OCI-LY3 (cell line): ENCODE measurements around the gene CRTC3.

ENCODE experiments used
- H2AFZ ChIP-seq: fragments of 200-600, 300-600 bp; shearing (Covaris generic); 2 replicates; pipeline ENCODE4 v1.6.0; 2014; ENCODE audit warnings: antibody characterized with exemption, low read depth, low read length
- H3K27ac ChIP-seq: fragments of 200-600, 300-600 bp; sonication (generic); 2 replicates; pipeline ENCODE4 v1.5.1; 2014; ENCODE audit warnings: mild to moderate bottlenecking, low read length, moderate library complexity, mixed read lengths
- H3K27me3 ChIP-seq: fragments of 200-600, 300-600 bp; sonication (generic); 2 replicates; pipeline ENCODE4 v1.6.1; 2014; ENCODE audit warnings: low read depth, low read length, mixed read lengths
- H3K36me3 ChIP-seq: fragments of 200-600, 300-600 bp; sonication (generic); replicated peaks from 2 replicates; pipeline ENCODE3; 2014; ENCODE audit warnings: low read depth, low read length, mixed read lengths
- H3K4me1 ChIP-seq: fragments of 300-600, 200-600 bp; sonication (generic); 2 replicates; pipeline ENCODE4 v1.6.1; 2014; ENCODE audit warnings: low read length, mixed read lengths
- H3K4me2 ChIP-seq: fragments of 200-600, 300-600 bp; sonication (generic); 2 replicates; pipeline ENCODE4 v1.6.1; 2014; ENCODE audit warnings: low read length, mixed read lengths
- H3K4me3 ChIP-seq: fragments of 300-600, 200-600 bp; sonication (generic); 2 replicates; pipeline ENCODE4 v1.5.1; 2014; ENCODE audit warnings: antibody characterized with exemption, mild to moderate bottlenecking, low read length, moderate library complexity
- H3K79me2 ChIP-seq: fragments of 300-600, 200-600 bp; shearing (Covaris generic); 2 replicates; pipeline ENCODE4 v1.6.1; 2014; ENCODE audit warnings: mild to moderate bottlenecking, low read length, mixed read lengths
- H3K9ac ChIP-seq: fragments of 300-600, 200-600 bp; shearing (Covaris generic); 2 replicates; pipeline ENCODE4 v1.6.0; 2014; ENCODE audit warnings: mild to moderate bottlenecking, low read length, moderate library complexity
- H3K9me3 ChIP-seq: fragments of 200-600, 300-600 bp; shearing (Covaris generic); 2 replicates; pipeline ENCODE4 v1.6.1; 2014; ENCODE audit warnings: low read length, mixed read lengths; ENCODE audit not compliant: insufficient read depth
- H4K20me1 ChIP-seq: fragments of 200-600, 300-600 bp; sonication (generic); 2 replicates; pipeline ENCODE4 v1.6.1; 2016; ENCODE audit warnings: low read length, mixed read lengths; ENCODE audit not compliant: insufficient read depth
- CTCF ChIP-seq: fragments of 200-600, 300-600 bp; sonication (generic); IDR thresholded peaks from 2 replicates; pipeline ENCODE4 v1.5.1; 2014; ENCODE audit warnings: antibody characterized with exemption, low read length, low read depth
- EZH2phosphoT487 ChIP-seq: fragments of 200-600 bp; shearing (Covaris generic); IDR thresholded peaks from 2 replicates; pipeline ENCODE4 v1.6.1; 2018; ENCODE audit warnings: antibody characterized with exemption, mixed run types, low read depth

CRTC3 gene

GRCh38 chr15:90557186-90558084 lies 27.7 kb downstream of the CRTC3 start:
- H3K4me3 ChIP-seq: no peak overlapping the region
- peaks cover 22% of the 10 kb centered on the region for H3K4me1 ChIP-seq
- no peak overlapping the region for H3K9ac ChIP-seq
- no peak overlapping the region for H3K27ac ChIP-seq
- H3K4me2 ChIP-seq: no peak overlapping the region
- H3K9me3 ChIP-seq: no peaks in the 10 kb centered on the region
- no peak overlapping the region for H2AFZ ChIP-seq
- no peak for TF ChIP-seq CTCF
- no peak for TF ChIP-seq EZH2phosphoT487
- H3K79me2 ChIP-seq: no peaks in the 10 kb centered on the region
- peaks cover 14% of the 10 kb centered on the region for H4K20me1 ChIP-seq
- no peaks in the 10 kb centered on the region for H3K27me3 ChIP-seq
- no peaks in the 10 kb centered on the region for H3K36me3 ChIP-seq

DNA sequence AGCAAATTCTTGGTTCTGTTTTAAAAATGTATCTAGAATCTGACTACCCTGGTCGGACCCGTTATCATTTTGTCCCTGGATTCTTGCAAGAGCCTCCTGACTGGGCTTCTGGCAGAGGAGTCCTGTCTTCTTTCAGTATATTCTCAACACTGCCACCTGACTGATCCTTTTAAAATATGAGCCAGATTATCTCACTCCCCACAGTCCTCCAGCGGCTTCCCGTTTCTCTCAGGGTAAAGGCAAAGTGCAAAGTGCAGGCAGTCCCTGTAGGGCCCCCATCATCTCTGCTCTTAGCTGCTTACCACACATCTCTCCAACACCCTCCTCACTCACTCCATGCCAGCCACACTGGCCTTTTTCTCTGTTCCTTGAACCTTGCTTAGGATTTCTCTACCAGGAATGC lies 28.4 kb downstream of the CRTC3 start:
- Histone ChIP-seq H3K79me2 (no peaks in the 10 kb centered on the region), H3K27me3 (no peaks in the 10 kb centered on the region), H3K4me3 (no peak overlapping the region), H3K27ac (no peak overlapping the region), H3K36me3 (no peaks in the 10 kb centered on the region), H3K9me3 (no peaks in the 10 kb centered on the region), H3K4me2 (no peak overlapping the region), H3K9ac (no peak overlapping the region), H2AFZ (no peak overlapping the region), H3K4me1 (peaks cover 22% of the 10 kb centered on the region), H4K20me1 (peaks cover 14% of the 10 kb centered on the region)
- no peak for TF ChIP-seq EZH2phosphoT487
- no peak for TF ChIP-seq CTCF

GRCh38 chr15:90559119-90559518 lies 29.4 kb downstream of the CRTC3 start:
- Histone ChIP-seq H2AFZ (no peak overlapping the region), H3K9ac (no peak overlapping the region), H3K4me2 (no peak overlapping the region), H3K4me1 (peaks cover 24% of the 10 kb centered on the region), H3K27ac (no peak overlapping the region), H4K20me1 (peaks cover 10% of the 10 kb centered on the region), H3K4me3 (no peak overlapping the region), H3K79me2 (no peaks in the 10 kb centered on the region), H3K27me3 (no peaks in the 10 kb centered on the region), H3K9me3 (no peaks in the 10 kb centered on the region), H3K36me3 (no peaks in the 10 kb centered on the region)
- no peak for TF ChIP-seq CTCF
- TF ChIP-seq EZH2phosphoT487: no peak

DNA sequence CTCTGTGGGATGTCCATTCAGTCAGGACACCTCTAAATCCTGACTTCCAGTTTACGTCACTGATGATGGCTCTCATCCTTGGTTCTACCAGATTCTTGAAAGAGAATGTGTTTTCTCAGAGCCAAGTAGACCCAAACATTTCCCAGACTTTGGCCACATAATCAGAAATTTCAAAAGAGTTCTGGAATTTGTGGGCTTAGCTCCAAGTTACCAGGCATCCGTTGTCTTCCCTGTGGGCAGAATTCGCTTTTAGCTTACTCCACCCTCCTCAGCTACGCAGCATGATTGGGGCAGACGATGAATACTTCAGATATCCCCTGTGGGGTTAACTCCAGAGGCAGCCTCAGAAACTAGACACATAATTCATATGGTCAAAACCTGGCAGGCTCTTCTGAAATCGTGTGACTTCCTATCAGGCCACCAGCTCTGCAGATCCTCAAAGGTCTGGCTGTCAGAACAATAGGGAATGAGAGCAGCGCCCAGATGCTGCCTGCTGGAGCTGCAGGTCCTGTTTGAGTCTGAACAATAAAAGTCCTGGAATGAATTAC lies 30.6 kb downstream of the CRTC3 start:
- TF ChIP-seq EZH2phosphoT487 (no peak), CTCF (no peak)
- no peak overlapping the region for H3K4me3 ChIP-seq
- H3K9me3 ChIP-seq: no peaks in the 10 kb centered on the region
- H3K9ac ChIP-seq: no peak overlapping the region
- peaks cover 10% of the 10 kb centered on the region for H4K20me1 ChIP-seq
- H2AFZ ChIP-seq: no peak overlapping the region
- H3K79me2 ChIP-seq: no peaks in the 10 kb centered on the region
- no peak overlapping the region for H3K4me2 ChIP-seq
- peaks cover 25% of the 10 kb centered on the region for H3K4me1 ChIP-seq
- no peaks in the 10 kb centered on the region for H3K27me3 ChIP-seq
- H3K36me3 ChIP-seq: no peaks in the 10 kb centered on the region
- no peak overlapping the region for H3K27ac ChIP-seq
